M059J (cell line): ENCODE results near the gene GOLGA3. TPM values are rescaled to one million over a fixed set of nuclear protein-coding genes. Genes with fewer than 3 reads are reported as not detected.

ENCODE experiments used
- DNase-seq: peaks from one replicate; pipeline ENCODE4 v3.0.0-alpha.2; 2012; ENCODE audit warnings: low read depth
- total RNA-seq: library from RNA; depleted of rRNA; stranded (reverse); fragments of >200 nt; shearing (Covaris generic); gene quantifications from 2 replicates; pipeline ENCODE4 v1.2.3, GENCODE V29; 2014; rRNA removed

The GOLGA3 gene
- total RNA-seq, 1 experiment from 2014 or later = 98.9 TPM

DNA sequence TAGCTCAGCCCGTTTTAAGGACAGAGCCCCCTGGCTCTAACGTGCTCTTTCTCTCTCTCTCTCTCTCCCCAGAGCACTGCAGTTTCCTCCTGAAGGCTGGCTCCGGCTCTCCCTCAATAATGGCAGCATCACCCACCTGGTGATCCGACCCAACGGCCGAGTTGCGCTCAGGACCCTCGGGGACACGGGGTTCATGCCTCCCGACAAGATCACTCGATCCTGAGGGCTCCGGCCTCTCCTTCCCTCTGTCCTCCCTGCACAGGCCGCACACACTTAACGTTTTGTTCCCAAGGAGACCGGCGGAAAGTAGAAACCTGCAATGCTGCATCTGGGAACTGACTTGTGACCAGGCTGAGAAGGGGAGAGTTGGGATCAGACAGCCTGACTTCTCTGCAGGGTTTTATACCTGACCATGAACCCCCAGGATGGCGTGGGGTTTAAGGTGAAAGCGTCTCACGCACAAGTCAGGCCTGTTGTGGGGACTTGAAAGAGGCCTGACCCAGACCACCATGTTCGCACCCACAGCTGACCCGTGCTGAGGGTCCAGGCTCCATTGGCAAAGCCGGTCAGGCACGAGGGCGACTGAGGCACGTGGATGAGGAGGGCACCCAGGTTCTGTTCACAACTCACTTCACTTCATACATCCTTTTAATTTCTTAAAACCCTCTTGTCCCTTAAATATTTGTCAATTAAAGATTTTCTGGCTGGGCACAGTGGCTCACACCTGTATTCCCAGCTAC is 107.9 kb downstream of the GOLGA3 start:
- DNase-seq = no peak

DNA sequence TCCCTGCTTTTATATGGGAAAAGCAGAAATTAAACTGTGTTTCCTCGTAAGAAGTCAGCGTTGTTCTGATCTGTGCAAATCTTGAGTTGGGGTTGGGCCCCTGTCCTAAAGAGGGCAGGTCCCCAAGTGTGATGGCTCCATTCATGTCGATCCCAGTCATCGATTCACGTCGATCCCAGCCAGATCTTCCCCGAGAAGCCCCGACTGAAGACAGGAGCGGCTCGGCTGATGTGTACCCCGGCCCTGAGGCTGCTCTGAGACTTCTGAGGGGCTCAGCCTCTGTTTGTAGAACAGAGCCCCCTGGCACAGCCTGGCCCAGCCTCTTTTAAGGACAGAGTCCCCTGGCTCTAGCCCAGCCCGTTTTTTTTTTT is 108.7 kb downstream of the GOLGA3 start:
- DNase-seq = no peak

DNA sequence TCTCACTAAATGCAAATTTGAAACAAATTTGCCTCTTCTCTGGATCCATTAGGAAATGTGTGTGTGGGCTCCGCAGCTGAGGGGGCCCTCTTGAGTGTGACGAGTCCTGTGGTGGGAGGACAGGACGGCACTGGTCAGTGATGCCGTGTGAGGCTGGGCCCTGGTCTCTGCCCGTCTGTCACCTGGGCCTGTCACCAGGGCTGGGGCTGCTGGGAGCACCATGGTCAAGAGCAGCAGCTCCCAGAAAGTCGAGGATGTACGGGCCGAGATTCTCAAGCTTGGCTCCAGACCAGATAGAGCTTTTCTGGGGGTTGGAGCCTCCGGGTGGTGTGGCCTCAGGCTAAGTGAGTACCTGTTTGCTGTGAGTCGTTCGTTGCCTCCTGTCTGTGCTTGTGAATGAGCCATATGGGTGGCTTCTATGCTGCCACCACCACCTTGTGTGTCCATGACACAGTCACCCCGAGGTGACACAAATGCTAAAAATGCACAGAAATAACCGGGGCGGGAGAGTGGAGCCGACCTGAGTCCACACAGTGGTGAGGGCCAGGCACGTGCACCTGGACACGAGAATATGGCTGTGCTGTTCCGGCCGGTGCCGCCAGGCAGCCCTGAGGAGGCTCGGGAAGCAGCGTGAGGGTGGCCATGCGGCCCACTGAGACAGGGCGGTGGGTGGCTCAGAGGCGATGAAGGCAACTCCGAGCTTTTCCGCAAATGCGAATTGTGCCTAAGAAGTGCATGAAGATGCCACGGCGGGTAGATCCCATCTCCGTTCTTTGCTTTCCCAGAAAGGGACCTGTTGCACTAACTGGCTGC is 109.3 kb downstream of the GOLGA3 start:
- DNase-seq = peak; percentile 49

Other genes with a start within 250 kb of the GOLGA3 start
- not detected in 2 replicates for gene LRCOL1, start 218.3 kb downstream of the GOLGA3 start, total RNA-seq
- gene P2RX2, start 210.1 kb downstream of the GOLGA3 start, total RNA-seq = not detected in 2 replicates
- gene POLE, start 141.5 kb downstream of the GOLGA3 start, total RNA-seq = 7.0 and 15.8 TPM in 2 replicates
- 66.4 and 83.4 TPM in 2 replicates for gene PXMP2, start 141.3 kb downstream of the GOLGA3 start, total RNA-seq
- 36.2 and 43.8 TPM in 2 replicates for gene PGAM5, start 118.0 kb downstream of the GOLGA3 start, total RNA-seq
- 47.4 and 57.4 TPM in 2 replicates for gene ANKLE2, start 67.0 kb downstream of the GOLGA3 start, total RNA-seq
- 14.7 and 33.1 TPM in 2 replicates for gene CHFR, start 58.7 kb upstream of the GOLGA3 start, total RNA-seq
- gene ZNF605, start 127.4 kb upstream of the GOLGA3 start, total RNA-seq = 2.0 and 6.4 TPM in 2 replicates
- gene ZNF26, start 157.5 kb upstream of the GOLGA3 start, total RNA-seq = 4.0 and 10.7 TPM in 2 replicates
- 9.8 and 12.1 TPM in 2 replicates for gene ZNF84, start 208.6 kb upstream of the GOLGA3 start, total RNA-seq